ENCODE data around the gene CAPN11. TPM values are rescaled to one million over a fixed set of nuclear protein-coding genes. Genes with fewer than 3 reads are reported as not detected.

The CAPN11 gene
- polyA plus RNA-seq, 1 experiment: 0.04 TPM

- peaks cover 8% of the 10 kb centered on the region for H3K36me3 ChIP-seq (ENCODE audit: control insufficient read depth, insufficient read depth, low read length)
- POLR2A ChIA-PET: interaction anchor here (0.6 kb wide), 1 partner anchor 15 kb away, joined by 8 read pairs; no protein-coding TSS in a partner anchor
- H3K4me3 ChIP-seq (ENCODE audit: low read depth, low read length): no peak overlapping the region
- TF ChIP-seq CTCF (IDR thresholded peaks at IDR 0.05; ENCODE audit: insufficient read depth, low read depth, low read length): no peak
- no peak for DNase-seq (ENCODE audit: low read depth)
- CTCF ChIA-PET: interaction anchor here (0.8 to 4.5 kb wide), 6 partner anchors 13 to 222 kb away, joined by 3 to 31 read pairs (median 3); no protein-coding TSS in a partner anchor
- no peaks in the 10 kb centered on the region for H3K27me3 ChIP-seq (ENCODE audit: control insufficient read depth, insufficient read depth, low read length)
These were observed 41.1 kb upstream of the CAPN11 start for GRCh38 chr6:44117397-44118128.

- Histone ChIP-seq H3K27me3 (ENCODE audit: control insufficient read depth, insufficient read depth, low read length) (no peaks in the 10 kb centered on the region), H3K36me3 (ENCODE audit: control insufficient read depth, insufficient read depth, low read length) (no peaks in the 10 kb centered on the region), H3K4me3 (ENCODE audit: low read depth, low read length) (no peak overlapping the region)
- ChIA-PET CTCF (interaction anchor here (0.7 kb wide), 1 partner anchor 115 kb away, joined by 3 read pairs; no protein-coding TSS in a partner anchor), POLR2A (no interaction called here)
- TF ChIP-seq CTCF (IDR thresholded peaks at IDR 0.05; ENCODE audit: insufficient read depth, low read depth, low read length): no peak
- no peak for DNase-seq (ENCODE audit: low read depth)
These were observed 38.8 kb upstream of the CAPN11 start for GRCh38 chr6:44119704-44120262.

GRCh38 chr6:44120692-44121443 lies 37.8 kb upstream of the CAPN11 start:
- ChIA-PET POLR2A (no interaction called here), CTCF (interaction anchor here (0.7 to 1.6 kb wide), 2 partner anchors 21 to 114 kb away, joined by 3 to 4 read pairs; no protein-coding TSS in a partner anchor)
- no peak overlapping the region for H3K4me3 ChIP-seq (ENCODE audit: low read depth, low read length)
- TF ChIP-seq CTCF (IDR thresholded peaks at IDR 0.05; ENCODE audit: insufficient read depth, low read depth, low read length): no peak
- no peak for DNase-seq (ENCODE audit: low read depth)
- H3K36me3 ChIP-seq (ENCODE audit: control insufficient read depth, insufficient read depth, low read length): no peaks in the 10 kb centered on the region
- H3K27me3 ChIP-seq (ENCODE audit: control insufficient read depth, insufficient read depth, low read length): no peaks in the 10 kb centered on the region

- no peak overlapping the region for H3K4me3 ChIP-seq (ENCODE audit: low read depth, low read length)
- POLR2A ChIA-PET: no interaction called here
- no peaks in the 10 kb centered on the region for H3K36me3 ChIP-seq (ENCODE audit: control insufficient read depth, insufficient read depth, low read length)
- CTCF ChIA-PET: interaction anchor here (1.6 kb wide), 1 partner anchor 22 kb away, joined by 4 read pairs; no protein-coding TSS in a partner anchor
- no peak for TF ChIP-seq CTCF (IDR thresholded peaks at IDR 0.05; ENCODE audit: insufficient read depth, low read depth, low read length)
- no peaks in the 10 kb centered on the region for H3K27me3 ChIP-seq (ENCODE audit: control insufficient read depth, insufficient read depth, low read length)
- no peak for DNase-seq (ENCODE audit: low read depth)
These were observed 35.8 kb upstream of the CAPN11 start for GRCh38 chr6:44122801-44123200.

GRCh38 chr6:44123544-44123943 lies 35.1 kb upstream of the CAPN11 start:
- Histone ChIP-seq H3K4me3 (ENCODE audit: low read depth, low read length) (no peak overlapping the region), H3K27me3 (ENCODE audit: control insufficient read depth, insufficient read depth, low read length) (no peaks in the 10 kb centered on the region), H3K36me3 (ENCODE audit: control insufficient read depth, insufficient read depth, low read length) (no peaks in the 10 kb centered on the region)
- no peak for DNase-seq (ENCODE audit: low read depth)
- no peak for TF ChIP-seq CTCF (IDR thresholded peaks at IDR 0.05; ENCODE audit: insufficient read depth, low read depth, low read length)
- CTCF ChIA-PET: interaction anchor here (0.5 to 2.0 kb wide), 3 partner anchors 24 to 253 kb away, joined by 3 to 8 read pairs (median 7); no protein-coding TSS in a partner anchor
- POLR2A ChIA-PET: no interaction called here
